ENCODE results near the gene TMEM43.
"Not testable (repeated sequence)": the region's sequence is repeated elsewhere in the genome, so short reads cannot be mapped to it uniquely, and the experiment has no call there.

TMEM43 gene

GRCh38 chr3:14124615-14125192 lies at the start of gene TMEM43, which contains the start of gene CHCHD4:
TSS of gene TMEM43 (plus strand) at chr3:14125052. CDS start at chr3:14125194, 142 bp downstream.
TSS of gene CHCHD4 (minus strand) at chr3:14124870. CDS start at chr3:14124676, 194 bp downstream.
- peak; percentile 90 for DNase-seq

- not testable (repeated sequence) for DNase-seq
Measured at GRCh38 chr3:14075233-14075632, 49.6 kb upstream of the TMEM43 start.

GRCh38 chr3:14077310-14077709 lies 47.5 kb upstream of the TMEM43 start:
- DNase-seq = no peak

- DNase-seq = no peak
Measured at GRCh38 chr3:14082108-14082657, 42.7 kb upstream of the TMEM43 start.

GRCh38 chr3:14087461-14087860 lies 37.4 kb upstream of the TMEM43 start:
- DNase-seq = not testable (repeated sequence)

- not testable (repeated sequence) for DNase-seq
Measured at GRCh38 chr3:14091959-14092358, 32.9 kb upstream of the TMEM43 start.

- DNase-seq = no peak
Measured at GRCh38 chr3:14092464-14092863, 32.4 kb upstream of the TMEM43 start.

GRCh38 chr3:14093831-14094230 lies 31.0 kb upstream of the TMEM43 start:
- DNase-seq = no peak

- no peak for DNase-seq
Measured at GRCh38 chr3:14096742-14097141, 28.1 kb upstream of the TMEM43 start.

GRCh38 chr3:14097616-14098391 lies 27.0 kb upstream of the TMEM43 start:
- DNase-seq = no peak

GRCh38 chr3:14109821-14110220 lies 15.0 kb upstream of the TMEM43 start:
- DNase-seq = not testable (repeated sequence)

GRCh38 chr3:14110699-14111098 lies 14.2 kb upstream of the TMEM43 start:
- no peak for DNase-seq

- no peak for DNase-seq
Measured at GRCh38 chr3:14113965-14114635, 10.8 kb upstream of the TMEM43 start.

GRCh38 chr3:14117468-14118399 lies 7.1 kb upstream of the TMEM43 start:
- no peak for DNase-seq

- DNase-seq = no peak
Measured at GRCh38 chr3:14118400-14119381, 6.2 kb upstream of the TMEM43 start.

- no peak for DNase-seq
Measured at GRCh38 chr3:14119651-14120050, 5.2 kb upstream of the TMEM43 start.

- DNase-seq = no peak
Measured at GRCh38 chr3:14120111-14120920, 4.5 kb upstream of the TMEM43 start.

- DNase-seq = not testable (repeated sequence)
Measured at GRCh38 chr3:14120921-14121448, 3.9 kb upstream of the TMEM43 start.

GRCh38 chr3:14121859-14122258 lies 3.0 kb upstream of the TMEM43 start:
- no peak for DNase-seq

GRCh38 chr3:14122301-14122700 lies 2.6 kb upstream of the TMEM43 start:
- DNase-seq = no peak
